ENCODE data around the gene ARHGEF17.
A peak's percentile ranks its signal among the peaks of the same experiment; 100 is the strongest.

ARHGEF17 gene

DNA sequence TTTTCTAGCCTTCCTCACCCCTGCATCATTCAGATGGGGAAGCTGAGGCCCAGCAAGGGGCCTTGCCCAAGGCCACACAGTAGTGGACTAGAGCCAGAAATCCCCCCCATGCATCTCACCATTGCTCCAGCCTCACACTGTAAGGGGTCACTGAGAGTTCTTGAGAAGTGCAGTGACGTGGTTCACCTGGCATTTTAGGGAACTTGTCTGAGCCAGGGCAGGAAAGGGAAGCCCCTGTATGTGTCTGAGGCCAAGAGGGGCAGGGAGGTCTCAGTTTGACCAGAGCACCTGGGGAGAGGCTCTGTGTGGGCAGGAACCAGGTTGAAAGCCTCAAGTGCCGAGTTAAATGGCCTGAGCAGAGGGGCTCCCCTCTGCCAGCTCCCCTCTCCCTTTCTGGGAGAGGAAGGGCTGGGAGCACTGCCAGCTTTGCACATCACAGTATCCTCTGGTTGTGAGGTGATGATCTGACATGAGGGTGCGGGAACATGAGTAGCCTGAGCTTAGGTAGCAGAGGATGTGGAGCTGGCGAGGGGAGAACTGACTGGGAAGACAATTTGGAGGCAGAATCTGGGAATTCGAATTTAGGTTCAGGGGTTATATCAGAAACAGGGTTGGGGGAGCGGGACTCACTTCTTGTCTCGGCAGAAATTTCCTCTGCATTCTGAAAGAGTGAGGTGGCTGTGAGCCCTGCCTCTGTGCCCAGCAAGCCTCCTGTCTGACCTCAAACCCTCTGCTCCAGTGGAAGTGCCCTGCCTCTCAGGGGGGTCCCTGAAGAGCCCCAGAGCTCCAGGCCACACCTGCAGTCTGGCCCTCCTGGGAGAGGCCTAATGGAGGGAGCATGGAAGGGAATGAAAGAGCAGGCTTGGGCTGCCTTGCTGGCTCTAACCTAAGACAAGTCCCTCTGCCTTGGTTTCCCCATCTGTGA, 14.6 kb downstream of the ARHGEF17 start:
- H3K4me3 ChIP-seq (ENCODE audit: low read depth, low read length): no peak overlapping the region
- peaks cover 5% of the 10 kb centered on the region; the same call in 1 of the 2 replicates for H3K4me1 ChIP-seq (ENCODE audit: control insufficient read depth, insufficient read depth, low read length)
- POLR2A ChIA-PET: interaction anchor here (0.6 to 2.2 kb wide), 4 partner anchors 9 to 207 kb away, joined by 3 to 18 read pairs (median 6); no protein-coding TSS in a partner anchor

DNA sequence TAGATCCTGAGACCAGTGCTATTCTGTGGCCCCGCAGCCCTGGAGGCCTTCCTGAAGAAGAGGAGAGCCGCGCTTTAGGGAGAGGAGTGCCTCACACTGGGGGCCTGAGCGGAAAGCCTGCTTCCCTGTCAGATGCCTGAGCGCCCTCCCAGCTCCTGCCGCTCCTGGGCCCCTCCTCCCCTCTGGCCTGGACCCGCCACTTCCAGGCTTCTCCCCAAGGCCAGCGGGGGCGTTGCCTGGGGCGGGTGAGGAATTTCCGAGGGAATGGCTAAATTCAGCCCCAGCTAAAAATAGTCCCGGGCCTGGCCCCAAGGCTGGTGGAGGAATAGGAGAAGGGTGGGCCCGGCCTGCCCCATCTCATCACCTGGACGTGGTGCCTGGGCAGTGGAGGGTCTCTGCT, 15.4 kb downstream of the ARHGEF17 start:
- Histone ChIP-seq H3K36me3 (ENCODE audit: control insufficient read depth in 2 of 2, insufficient read depth in 1 of 2, low read length in 2 of 2) (peaks cover 0 to 4% of the 10 kb centered on the region in 2 experiments; a peak in 1 of 3 replicates), H3K27ac (ENCODE audit: extremely low read depth, low read depth, low read length) (no peak overlapping the region), H3K4me1 (ENCODE audit: control insufficient read depth, insufficient read depth, low read length) (peaks cover 5% of the 10 kb centered on the region; the same call in 1 of the 2 replicates), H3K9me3 (ENCODE audit: control insufficient read depth, insufficient read depth, low read depth, low read length) (no peaks in the 10 kb centered on the region), H3K4me3 (ENCODE audit: low read depth, low read length) (no peak overlapping the region)
- TF ChIP-seq OVOL3 (tag by site-specific recombination; IDR thresholded peaks at IDR 0.05): no peak
- no peak for TF ChIP-seq ZNF530 (tag by site-specific recombination; IDR thresholded peaks at IDR 0.05; ENCODE audit: low read depth)
- TF ChIP-seq, protein P1, sequence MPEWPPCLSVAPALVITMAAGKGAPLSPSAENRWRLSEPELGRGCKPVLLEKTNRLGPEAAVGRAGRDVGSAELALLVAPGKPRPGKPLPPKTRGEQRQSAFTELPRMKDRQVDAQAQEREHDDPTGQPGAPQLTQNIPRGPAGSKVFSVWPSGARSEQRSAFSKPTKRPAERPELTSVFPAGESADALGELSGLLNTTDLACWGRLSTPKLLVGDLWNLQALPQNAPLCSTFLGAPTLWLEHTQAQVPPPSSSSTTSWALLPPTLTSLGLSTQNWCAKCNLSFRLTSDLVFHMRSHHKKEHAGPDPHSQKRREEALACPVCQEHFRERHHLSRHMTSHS (tag by site-specific recombination; IDR thresholded peaks at IDR 0.05): no peak
- peak; percentile 21; the same call in 1 of the 2 replicates for TF ChIP-seq SP2 (tag by site-specific recombination; IDR thresholded peaks at IDR 0.05)
- TF ChIP-seq ZFHX2 (tag by site-specific recombination; conservative IDR thresholded peaks at IDR 0.05): peak; percentile 29
- no peak for TF ChIP-seq MYNN (tag by site-specific recombination; IDR thresholded peaks at IDR 0.05; ENCODE audit: borderline replicate concordance)
- no peak for TF ChIP-seq ZFP3 (tag by site-specific recombination; IDR thresholded peaks at IDR 0.05; ENCODE audit: low read depth)
- TF ChIP-seq ZNF830 (tag by site-specific recombination; IDR thresholded peaks at IDR 0.05; ENCODE audit: low read depth): no peak
- no peak for TF ChIP-seq BCL11B (tag by site-specific recombination; IDR thresholded peaks at IDR 0.05; ENCODE audit: low read depth)
- 0 out of 2 replicates have a peak, but pooled peaks have one; percentile 7 for TF ChIP-seq EGR2 (tag by site-specific recombination; IDR thresholded peaks at IDR 0.05; ENCODE audit: low read depth)
- ChIA-PET CTCF (interaction anchor here (0.6 to 4.1 kb wide), 5 partner anchors 11 to 28 kb away, joined by 4 to 17 read pairs (median 9); partner anchors contain the start of gene ARHGEF17), POLR2A (interaction anchor here (1.1 to 2.2 kb wide), 3 partner anchors 9 to 16 kb away, joined by 3 to 18 read pairs (median 7); no protein-coding TSS in a partner anchor)

More for the DNA sequence above, 14.6 kb downstream of the ARHGEF17 start:
- H3K36me3 ChIP-seq (ENCODE audit: control insufficient read depth in 2 of 2, insufficient read depth in 1 of 2, low read length in 2 of 2): peaks cover 0 to 4% of the 10 kb centered on the region in 2 experiments; a peak in 1 of 3 replicates
- CTCF ChIA-PET: interaction anchor here (0.6 to 4.1 kb wide), 5 partner anchors 10 to 28 kb away, joined by 4 to 17 read pairs (median 9); partner anchors contain the start of gene ARHGEF17
- no peaks in the 10 kb centered on the region for H3K9me3 ChIP-seq (ENCODE audit: control insufficient read depth, insufficient read depth, low read depth, low read length)
- H3K27ac ChIP-seq (ENCODE audit: extremely low read depth, low read depth, low read length): no peak overlapping the region
- TF ChIP-seq TRIM28 (IDR thresholded peaks at IDR 0.05; ENCODE audit: borderline replicate concordance, low read length) (no peak), GLIS1 (tag by site-specific recombination; IDR thresholded peaks at IDR 0.05) (peak; percentile 87)

DNA sequence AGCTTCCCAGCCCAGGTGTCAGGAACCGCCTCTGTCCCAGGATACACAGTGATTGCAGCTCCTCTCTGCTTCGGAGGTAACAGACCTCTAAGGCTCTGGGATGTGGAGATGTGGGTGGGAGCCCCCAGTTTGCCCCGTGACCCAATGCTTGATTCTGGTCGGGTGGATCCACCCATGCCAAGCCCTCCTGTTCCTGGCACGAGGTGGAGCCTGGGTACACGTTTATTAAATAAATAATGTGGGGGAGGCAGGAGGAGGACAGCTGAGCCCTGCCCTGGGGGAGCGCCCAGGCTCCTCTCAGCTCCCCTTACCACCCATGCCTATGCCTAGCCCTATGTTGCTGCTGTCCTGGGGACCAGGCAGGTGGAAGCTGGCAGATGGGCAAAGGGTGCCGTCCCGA, 16.0 kb downstream of the ARHGEF17 start:
- ChIA-PET CTCF (interaction anchor here (0.9 to 4.1 kb wide), 5 partner anchors 10 to 27 kb away, joined by 3 to 17 read pairs (median 9); partner anchors contain the start of gene ARHGEF17), POLR2A (interaction anchor here (1.1 to 2.2 kb wide), 3 partner anchors 10 to 17 kb away, joined by 3 to 18 read pairs (median 7); no protein-coding TSS in a partner anchor)
- TF ChIP-seq ZNF555 (tag by site-specific recombination; conservative IDR thresholded peaks at IDR 0.05): no peak
- TF ChIP-seq ZNF623 (tag by site-specific recombination; IDR thresholded peaks at IDR 0.05): no peak
- TF ChIP-seq SALL2 (tag by site-specific recombination; IDR thresholded peaks at IDR 0.05; ENCODE audit: borderline replicate concordance): no peak
- TF ChIP-seq ZNF341 (tag by site-specific recombination; IDR thresholded peaks at IDR 0.05; ENCODE audit: low read depth): no peak
- no peak for TF ChIP-seq ZNF558 (tag by site-specific recombination; IDR thresholded peaks at IDR 0.05)
- no peak for TF ChIP-seq KLF1 (tag by site-specific recombination; IDR thresholded peaks at IDR 0.05)
- no peak for TF ChIP-seq ZNF571 (tag by site-specific recombination; IDR thresholded peaks at IDR 0.05)
- no peak for TF ChIP-seq ZNF837 (tag by site-specific recombination; IDR thresholded peaks at IDR 0.05)
- no peak for TF ChIP-seq MEIS1 (CRISPR knock-in tag; IDR thresholded peaks at IDR 0.05; ENCODE audit: borderline replicate concordance)
- TF ChIP-seq ZNF121 (tag by site-specific recombination; IDR thresholded peaks at IDR 0.05): no peak
- TF ChIP-seq TRIM28 (IDR thresholded peaks at IDR 0.05; ENCODE audit: borderline replicate concordance, low read length): no peak
- TF ChIP-seq MZF1 (tag by site-specific recombination; IDR thresholded peaks at IDR 0.05; ENCODE audit: borderline replicate concordance): no peak
- TF ChIP-seq, protein P2, sequence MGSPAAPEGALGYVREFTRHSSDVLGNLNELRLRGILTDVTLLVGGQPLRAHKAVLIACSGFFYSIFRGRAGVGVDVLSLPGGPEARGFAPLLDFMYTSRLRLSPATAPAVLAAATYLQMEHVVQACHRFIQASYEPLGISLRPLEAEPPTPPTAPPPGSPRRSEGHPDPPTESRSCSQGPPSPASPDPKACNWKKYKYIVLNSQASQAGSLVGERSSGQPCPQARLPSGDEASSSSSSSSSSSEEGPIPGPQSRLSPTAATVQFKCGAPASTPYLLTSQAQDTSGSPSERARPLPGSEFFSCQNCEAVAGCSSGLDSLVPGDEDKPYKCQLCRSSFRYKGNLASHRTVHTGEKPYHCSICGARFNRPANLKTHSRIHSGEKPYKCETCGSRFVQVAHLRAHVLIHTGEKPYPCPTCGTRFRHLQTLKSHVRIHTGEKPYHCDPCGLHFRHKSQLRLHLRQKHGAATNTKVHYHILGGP (tag by site-specific recombination; IDR thresholded peaks at IDR 0.05): no peak
- TF ChIP-seq ZNF560 (tag by site-specific recombination; IDR thresholded peaks at IDR 0.05; ENCODE audit: borderline replicate concordance): no peak
- no peak for TF ChIP-seq ZNF16 (tag by site-specific recombination; IDR thresholded peaks at IDR 0.05; ENCODE audit: low read depth)
- TF ChIP-seq ZNF239 (tag by site-specific recombination; IDR thresholded peaks at IDR 0.05): no peak
- Histone ChIP-seq H3K36me3 (ENCODE audit: control insufficient read depth in 2 of 2, insufficient read depth in 1 of 2, low read length in 2 of 2) (peaks cover 0 to 4% of the 10 kb centered on the region in 2 experiments; a peak in 1 of 3 replicates), H3K27ac (ENCODE audit: extremely low read depth, low read depth, low read length) (no peak overlapping the region), H3K4me3 (ENCODE audit: low read depth, low read length) (no peak overlapping the region), H3K4me1 (ENCODE audit: control insufficient read depth, insufficient read depth, low read length) (peaks cover 5% of the 10 kb centered on the region; the same call in 1 of the 2 replicates), H3K9me3 (ENCODE audit: control insufficient read depth, insufficient read depth, low read depth, low read length) (no peaks in the 10 kb centered on the region)
